PFSK-1 (cell line): ENCODE data around the gene LORICRIN.

ENCODE experiments used
- FOXP2 ChIP-seq: optimal IDR thresholded peaks from 2 replicates; pipeline ENCODE3; 2011; ENCODE audit warnings: borderline replicate concordance, control low read depth, inconsistent platforms; ENCODE audit not compliant: insufficient read depth; ENCODE audit errors: extremely low read length, extremely low read depth
- POLR2AphosphoS5 ChIP-seq: IDR thresholded peaks from 2 replicates; pipeline ENCODE4 v1.6.1; 2012; ENCODE audit warnings: low read depth, mild to moderate bottlenecking, control low read depth, low read length, moderate library complexity
- SIN3A ChIP-seq: IDR thresholded peaks from 2 replicates; pipeline ENCODE4 v1.6.1; 2012; ENCODE audit warnings: mild to moderate bottlenecking, low read length, moderate library complexity, borderline replicate concordance; ENCODE audit not compliant: insufficient read depth
- TAF1 ChIP-seq: IDR thresholded peaks from 2 replicates; pipeline ENCODE4 v1.6.1; 2012; ENCODE audit warnings: low read length, control low read depth, borderline replicate concordance; ENCODE audit not compliant: insufficient read depth
- TF ChIP-seq, protein P1 (sequence below), 2 experiments: IDR thresholded peaks; 2 replicates each; pipeline versions ENCODE4 v1.6.1 to v1.8.0; 2011 to 2012; ENCODE audit warnings: low read depth in 2 of 2, low read length in 2 of 2, control low read depth in 1 of 2, inconsistent platforms in 1 of 2, mild to moderate bottlenecking in 1 of 2, moderate library complexity in 1 of 2; ENCODE audit not compliant: insufficient read depth in 1 of 2

Gene LORICRIN

DNA sequence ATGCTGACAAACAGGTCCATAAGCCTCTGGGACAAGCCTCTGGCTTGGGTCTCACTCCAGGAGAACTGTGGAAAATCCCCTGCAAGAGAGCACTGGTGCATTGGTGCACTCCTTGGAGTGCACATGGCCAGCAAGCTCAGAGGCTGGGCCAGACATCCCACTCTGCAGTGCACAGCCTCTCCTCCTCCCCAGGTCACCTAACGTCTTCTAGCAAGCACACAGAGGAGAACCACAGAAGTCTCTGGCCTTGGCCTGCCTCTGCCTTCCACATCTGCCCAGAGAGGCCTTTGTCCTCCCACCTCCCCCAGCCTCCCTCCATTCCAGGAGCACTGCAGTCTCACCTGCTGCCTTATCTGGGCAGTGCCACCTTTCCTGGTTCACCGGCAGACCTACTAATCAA lies 49.1 kb downstream of the LORICRIN start:
- TF ChIP-seq FOXP2 (no peak), TAF1 (no peak), SIN3A (no peak)

DNA sequence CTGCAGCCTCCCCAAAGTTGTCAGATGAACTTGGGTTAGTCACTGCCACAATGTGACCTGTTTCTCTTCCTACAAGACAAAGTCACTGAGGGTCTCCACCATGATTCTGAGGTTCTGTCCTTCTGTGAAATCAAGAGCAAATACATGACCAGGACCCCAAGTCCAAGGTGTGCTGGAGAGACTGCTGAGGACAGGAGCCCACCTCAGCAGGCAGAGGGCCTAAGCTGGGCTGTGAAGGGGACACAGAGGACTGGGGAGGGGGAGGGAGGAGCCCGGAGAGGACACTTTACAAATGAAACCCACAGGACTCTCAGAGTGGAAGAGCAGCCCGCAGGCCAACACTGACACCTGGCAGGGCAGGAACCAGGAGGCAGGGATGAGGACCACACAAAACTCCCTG lies 50.0 kb downstream of the LORICRIN start:
- no peak for TF ChIP-seq TAF1
- TF ChIP-seq, protein P1, sequence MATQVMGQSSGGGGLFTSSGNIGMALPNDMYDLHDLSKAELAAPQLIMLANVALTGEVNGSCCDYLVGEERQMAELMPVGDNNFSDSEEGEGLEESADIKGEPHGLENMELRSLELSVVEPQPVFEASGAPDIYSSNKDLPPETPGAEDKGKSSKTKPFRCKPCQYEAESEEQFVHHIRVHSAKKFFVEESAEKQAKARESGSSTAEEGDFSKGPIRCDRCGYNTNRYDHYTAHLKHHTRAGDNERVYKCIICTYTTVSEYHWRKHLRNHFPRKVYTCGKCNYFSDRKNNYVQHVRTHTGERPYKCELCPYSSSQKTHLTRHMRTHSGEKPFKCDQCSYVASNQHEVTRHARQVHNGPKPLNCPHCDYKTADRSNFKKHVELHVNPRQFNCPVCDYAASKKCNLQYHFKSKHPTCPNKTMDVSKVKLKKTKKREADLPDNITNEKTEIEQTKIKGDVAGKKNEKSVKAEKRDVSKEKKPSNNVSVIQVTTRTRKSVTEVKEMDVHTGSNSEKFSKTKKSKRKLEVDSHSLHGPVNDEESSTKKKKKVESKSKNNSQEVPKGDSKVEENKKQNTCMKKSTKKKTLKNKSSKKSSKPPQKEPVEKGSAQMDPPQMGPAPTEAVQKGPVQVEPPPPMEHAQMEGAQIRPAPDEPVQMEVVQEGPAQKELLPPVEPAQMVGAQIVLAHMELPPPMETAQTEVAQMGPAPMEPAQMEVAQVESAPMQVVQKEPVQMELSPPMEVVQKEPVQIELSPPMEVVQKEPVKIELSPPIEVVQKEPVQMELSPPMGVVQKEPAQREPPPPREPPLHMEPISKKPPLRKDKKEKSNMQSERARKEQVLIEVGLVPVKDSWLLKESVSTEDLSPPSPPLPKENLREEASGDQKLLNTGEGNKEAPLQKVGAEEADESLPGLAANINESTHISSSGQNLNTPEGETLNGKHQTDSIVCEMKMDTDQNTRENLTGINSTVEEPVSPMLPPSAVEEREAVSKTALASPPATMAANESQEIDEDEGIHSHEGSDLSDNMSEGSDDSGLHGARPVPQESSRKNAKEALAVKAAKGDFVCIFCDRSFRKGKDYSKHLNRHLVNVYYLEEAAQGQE (IDR thresholded peaks at IDR 0.05; ENCODE audit: insufficient read depth in 1 of 2, low read depth in 2 of 2, low read length in 2 of 2), result no peak
- no peak for TF ChIP-seq POLR2AphosphoS5
- no peak for TF ChIP-seq SIN3A
- TF ChIP-seq FOXP2, result no peak

DNA sequence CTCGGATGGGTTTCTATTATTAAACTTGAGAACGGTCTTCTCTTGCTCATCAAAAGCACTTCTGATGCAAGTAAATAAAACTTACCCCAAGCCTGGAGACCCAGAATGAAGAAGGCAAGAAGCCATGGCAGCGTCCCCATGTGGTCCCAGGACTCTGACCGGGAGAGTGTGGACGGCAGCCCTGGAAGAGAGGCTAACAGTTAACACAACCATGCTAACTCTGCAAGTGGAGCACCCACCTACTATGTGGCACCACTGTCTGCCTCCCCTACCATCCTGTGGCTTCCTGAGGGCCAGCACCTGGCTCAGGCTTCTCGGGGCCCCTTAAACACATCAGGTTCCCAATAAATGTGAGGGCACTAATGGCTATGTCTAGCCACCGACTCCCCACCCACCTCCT lies 51.0 kb downstream of the LORICRIN start:
- TF ChIP-seq POLR2AphosphoS5, result no peak
- TF ChIP-seq FOXP2, result no peak
- TF ChIP-seq, protein P1 (IDR thresholded peaks at IDR 0.05; ENCODE audit: insufficient read depth in 1 of 2, low read depth in 2 of 2, low read length in 2 of 2), result no peak
- no peak for TF ChIP-seq SIN3A
- TF ChIP-seq TAF1, result no peak
